ELF-1 (cell line): ENCODE data around the gene CALHM4.
A peak's percentile ranks its signal among the peaks of the same experiment; 100 is the strongest.

Source experiments
- DNase-seq: peaks from one replicate; pipeline ENCODE4 v3.0.0-alpha.2; 2016; ENCODE audit warnings: low read depth, low spot score

CALHM4 gene, protein sequence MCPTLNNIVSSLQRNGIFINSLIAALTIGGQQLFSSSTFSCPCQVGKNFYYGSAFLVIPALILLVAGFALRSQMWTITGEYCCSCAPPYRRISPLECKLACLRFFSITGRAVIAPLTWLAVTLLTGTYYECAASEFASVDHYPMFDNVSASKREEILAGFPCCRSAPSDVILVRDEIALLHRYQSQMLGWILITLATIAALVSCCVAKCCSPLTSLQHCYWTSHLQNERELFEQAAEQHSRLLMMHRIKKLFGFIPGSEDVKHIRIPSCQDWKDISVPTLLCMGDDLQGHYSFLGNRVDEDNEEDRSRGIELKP

DNA sequence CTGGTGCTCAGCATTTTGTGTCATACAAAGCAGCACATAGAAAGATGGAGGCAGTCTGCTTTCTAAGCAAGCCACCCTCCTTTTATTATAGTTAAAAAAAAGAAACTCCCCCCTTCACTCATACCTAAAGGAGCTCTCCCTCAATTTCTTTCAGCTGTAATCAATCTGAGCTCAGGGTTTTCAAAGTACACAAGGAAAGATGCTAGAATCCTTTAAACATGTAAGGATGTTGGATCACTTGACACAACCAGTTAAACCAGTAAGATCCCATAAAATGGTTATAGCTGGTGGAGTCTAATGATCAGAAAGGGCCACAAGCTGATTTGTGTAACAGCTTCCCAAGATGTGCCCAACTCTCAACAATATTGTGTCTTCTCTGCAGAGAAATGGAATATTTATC lies at the start of gene CALHM4:
Gene CALHM4, plus strand, starts transcription at position 301 of the 400 bp plus-strand sequence. Its CDS starts 43 bp downstream, at position 344.
- no peak for DNase-seq

DNA sequence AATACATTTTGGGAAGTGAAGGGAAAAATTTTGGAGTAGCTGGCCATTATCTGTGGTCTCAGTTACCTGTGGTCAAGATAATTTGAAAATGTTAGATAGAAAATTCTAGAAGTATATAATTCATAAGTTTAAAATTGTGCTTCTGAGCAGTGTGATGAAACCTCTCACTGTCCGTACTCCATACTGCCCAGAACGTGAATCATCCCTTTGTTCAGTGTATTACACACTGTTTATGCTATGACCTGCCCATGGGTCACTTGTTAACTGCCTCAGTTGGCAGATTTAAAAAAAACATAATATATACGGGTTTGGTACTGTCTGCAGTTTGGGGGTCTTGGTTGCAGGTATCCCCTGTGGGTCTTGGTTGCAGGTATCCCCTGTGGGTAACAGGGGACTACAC lies 46.2 kb upstream of the CALHM4 start:
- no peak for DNase-seq

DNA sequence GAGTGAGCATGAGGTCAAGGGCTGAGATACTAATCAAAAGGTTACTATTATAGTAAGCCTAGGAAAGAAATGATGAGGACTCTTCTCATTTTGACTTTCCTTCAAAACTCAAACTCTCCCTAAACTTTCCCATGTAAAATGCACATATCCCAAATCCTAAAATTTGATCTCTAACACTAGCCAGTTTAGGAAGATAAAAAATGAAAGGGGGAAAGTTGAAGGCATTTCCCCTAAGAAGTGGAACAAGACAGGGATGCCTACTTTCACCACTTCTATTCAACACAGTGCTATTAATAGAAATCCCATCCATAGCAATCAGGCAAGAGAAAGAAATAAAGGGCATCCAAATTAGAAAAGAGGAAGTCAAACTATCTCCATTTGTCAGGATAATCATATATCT lies 45.0 kb upstream of the CALHM4 start:
- DNase-seq = no peak

DNA sequence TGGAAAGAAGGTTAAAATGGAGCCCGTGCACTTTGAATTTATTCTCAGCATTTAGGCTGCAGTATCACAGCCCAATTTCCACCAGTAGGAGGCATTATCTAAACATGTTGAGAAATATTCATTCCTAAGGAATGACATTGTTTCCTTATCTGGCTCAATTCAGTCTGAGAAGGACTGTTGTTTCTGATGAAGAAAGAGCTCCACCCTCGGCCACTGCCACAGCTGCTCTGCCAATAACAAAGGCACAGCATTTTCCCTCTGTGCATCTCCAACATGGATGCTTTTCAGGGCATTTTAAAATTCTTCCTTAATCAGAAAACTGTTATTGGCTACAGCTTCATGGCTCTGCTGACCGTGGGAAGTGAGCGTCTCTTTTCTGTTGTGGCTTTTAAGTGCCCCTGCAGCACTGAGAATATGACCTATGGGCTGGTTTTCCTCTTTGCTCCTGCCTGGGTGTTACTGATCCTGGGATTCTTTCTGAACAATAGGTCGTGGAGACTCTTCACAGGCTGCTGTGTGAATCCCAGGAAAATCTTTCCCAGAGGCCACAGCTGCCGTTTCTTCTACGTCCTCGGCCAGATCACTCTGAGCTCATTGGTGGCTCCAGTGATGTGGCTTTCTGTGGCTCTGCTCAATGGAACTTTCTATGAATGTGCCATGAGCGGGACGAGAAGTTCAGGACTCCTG lies 42.0 kb upstream of the CALHM4 start, which contains the start of gene CALHM5:
Gene CALHM5, plus strand, starts transcription at position 216 of the 687 bp plus-strand sequence. Its CDS starts 58 bp downstream, at position 274.
- DNase-seq = peak; percentile 59

DNA sequence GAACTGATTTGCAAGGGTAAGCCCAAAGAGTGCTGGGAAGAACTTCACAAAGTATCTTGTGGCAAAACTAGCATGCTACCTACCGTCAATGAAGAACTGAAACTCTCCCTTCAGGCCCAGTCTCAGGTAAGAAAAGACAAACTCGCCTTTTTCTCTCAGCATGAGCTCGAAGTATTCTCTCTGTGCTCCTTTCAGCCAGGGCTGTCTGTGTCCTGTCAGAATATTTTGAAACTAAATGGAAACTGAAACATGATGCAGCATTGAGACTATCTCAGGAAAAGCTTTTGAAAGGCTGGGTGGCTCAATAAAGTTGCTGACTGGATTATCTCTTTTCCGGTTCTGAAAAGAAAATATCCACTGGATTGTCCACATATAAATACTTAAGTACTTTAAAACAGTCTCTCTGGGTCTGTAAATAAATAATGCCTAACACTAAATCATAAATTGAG lies 41.4 kb upstream of the CALHM4 start:
- no peak for DNase-seq

DNA sequence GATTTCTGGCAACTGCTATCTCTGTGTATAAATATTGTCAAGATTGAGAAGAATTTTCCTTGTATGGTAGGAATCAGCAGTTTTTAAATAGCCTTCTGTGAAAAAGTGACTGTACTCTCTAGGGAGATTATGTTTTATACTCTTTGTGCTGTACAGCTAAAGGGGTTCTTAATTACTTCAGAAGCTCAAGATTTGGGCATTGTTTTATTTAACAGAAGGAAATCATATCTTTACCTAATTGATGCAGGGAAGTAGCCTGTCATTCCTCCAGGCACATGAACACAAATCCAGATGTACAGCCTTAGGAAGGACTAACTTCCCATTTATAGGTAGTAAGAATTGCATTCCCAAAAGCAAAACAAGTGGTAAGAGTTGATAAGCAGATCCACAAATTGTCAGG lies 40.8 kb upstream of the CALHM4 start:
- DNase-seq = no peak

DNA sequence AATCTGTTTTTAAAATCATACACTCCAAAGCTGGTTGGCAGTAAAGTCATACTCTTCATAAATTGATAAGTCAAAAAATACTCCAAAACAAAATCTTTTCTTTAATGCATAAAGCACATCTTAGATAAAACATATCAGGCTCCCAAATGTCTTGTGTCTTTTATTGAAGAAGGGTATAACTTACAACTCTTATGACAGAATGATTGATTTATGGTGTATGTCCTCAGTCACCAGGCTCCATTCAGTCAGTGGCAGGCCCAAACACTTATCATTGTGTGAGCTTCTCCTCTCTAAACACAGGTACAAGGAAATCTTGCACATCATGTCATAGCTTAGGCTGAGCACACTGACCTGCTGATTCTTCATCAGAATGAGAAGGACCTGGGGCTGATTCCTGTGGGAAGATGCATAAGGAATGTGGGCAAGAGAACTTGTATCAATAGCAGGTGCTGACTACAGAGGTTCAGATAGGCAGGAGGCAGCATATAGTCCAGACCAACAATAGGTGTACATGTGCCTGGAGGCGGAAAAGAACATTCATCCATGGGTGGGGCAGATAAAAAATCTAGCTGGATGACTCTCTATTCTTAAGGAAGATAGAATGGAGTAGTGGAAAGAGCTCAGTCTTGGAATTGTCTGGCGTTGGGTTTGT lies 40.2 kb upstream of the CALHM4 start:
- DNase-seq = no peak

DNA sequence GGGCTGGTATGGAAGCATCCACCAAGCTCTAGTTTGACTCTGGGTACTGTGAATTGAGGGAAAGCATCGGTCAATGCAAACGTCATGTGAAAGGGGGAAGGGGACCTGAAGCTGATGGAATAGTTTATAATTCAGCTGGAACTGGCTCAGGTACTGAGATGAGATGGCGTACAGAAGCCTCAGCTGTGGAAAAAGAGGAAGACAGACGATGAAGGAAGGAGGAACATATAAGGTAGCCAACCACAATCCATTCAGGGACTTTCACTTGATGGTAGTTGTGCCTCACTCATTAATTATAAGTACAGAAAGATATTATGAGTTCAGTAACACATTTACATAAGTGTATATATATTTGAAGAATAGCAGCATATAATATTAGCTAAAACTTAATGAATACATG lies 39.4 kb upstream of the CALHM4 start:
- DNase-seq = no peak

DNA sequence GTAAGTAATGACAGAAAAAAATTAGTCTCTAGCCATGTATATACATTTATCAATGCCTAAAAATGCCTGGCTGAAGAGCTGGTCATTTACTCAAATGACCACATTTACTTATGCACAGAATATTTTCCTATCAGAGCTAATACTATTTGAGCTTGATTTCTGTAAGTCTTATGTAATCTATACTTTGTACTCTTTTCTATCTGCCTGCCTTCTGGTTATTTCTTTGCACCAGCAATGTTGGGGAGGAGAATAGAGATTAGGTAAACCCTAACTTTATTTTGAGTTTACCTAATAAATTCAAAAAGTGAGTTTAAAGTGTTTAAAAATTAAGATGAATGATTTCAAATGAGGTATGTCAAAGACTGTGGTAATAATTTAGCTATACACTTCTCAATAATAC lies 38.4 kb upstream of the CALHM4 start:
- no peak for DNase-seq

DNA sequence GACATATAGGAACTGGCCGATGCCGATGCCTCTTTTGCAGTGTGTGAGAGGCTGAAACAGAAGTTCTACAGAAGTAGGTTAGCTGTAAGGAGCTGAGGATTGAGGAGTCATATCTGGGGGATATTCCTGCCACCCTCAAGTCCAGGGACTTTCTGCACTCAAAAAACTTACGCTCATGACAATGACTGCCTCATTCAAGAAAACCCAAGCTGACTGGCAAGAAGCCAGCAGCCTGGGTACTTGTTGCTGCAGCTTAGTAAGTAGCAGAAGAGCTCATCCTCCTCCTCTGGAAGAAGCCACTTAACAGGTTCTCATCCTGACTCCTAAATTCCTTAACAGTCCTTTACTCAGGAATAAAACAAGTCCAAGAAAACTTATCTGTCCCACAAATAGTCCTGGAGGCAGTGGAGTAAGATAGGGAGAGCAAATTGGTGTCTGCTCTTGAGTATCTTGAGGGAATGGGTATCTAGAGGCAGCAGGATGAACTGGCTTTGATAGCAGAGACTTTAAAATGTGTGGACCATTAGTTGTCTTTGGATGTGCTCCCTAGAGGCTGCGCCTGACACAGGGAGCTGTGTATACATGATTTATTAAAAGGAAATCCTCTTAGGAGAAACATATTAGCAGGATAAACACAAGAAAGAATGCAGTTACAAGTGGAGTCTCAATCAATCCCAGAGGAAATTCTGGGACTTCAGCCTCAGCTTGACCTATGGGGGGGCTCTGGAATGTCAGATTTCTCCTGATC lies 34.8 kb upstream of the CALHM4 start:
- no peak for DNase-seq

DNA sequence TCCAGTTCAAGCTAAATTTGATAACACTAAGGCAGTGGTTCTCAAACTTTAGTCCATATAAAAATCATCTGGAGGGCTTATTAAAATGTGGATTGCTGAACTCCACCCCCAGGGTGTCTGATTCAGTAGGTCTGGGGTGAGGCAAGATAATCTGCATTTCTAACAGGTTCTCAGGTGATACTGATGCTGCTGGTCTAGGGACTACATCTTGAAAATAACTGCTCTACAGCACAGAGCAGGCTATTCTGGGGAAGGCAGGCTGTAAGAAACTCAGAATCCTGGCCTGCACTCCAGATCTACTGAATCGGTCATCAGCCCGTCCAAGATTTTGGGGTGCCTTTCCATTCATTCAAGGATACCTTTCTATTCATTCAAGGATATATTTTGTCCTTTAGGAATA lies 30.7 kb upstream of the CALHM4 start:
- DNase-seq = no peak

DNA sequence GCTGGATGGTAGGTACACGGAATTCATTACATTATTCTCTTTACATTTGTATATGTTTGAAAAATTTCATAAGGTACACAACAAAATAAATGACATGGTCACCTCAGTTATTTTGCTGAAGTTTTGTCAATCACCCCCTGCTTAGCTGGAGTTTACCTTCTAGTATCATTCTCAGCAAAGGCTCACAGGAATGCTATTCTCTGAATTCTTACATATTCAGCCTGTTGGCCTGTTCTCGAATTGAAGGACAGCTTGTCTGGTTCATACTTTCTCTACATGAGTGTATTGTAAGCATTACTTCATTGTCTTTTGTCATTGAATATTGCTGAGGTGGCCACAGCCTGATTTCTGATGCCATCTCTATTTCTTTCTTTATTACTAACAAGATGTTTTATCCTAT lies 29.3 kb upstream of the CALHM4 start:
- DNase-seq = no peak

DNA sequence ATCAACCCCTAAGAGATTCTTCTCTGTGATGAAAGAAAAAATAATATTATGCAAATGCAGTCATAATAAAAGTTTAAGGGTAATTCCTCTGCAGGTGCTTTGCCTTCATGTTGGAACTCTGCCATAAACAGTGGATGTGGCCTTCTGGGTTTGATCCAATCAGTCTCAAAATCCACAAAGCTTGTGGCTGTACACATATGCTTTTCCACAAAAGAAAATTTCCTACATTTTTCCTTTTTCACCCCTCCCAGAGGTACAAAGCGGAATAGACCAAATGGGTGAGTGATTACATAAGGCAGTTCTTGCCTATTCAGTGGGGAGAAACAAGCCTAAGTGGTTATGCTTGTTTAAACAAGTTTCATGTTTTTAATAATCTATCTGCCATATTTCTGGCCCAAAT lies 25.4 kb upstream of the CALHM4 start:
- no peak for DNase-seq

DNA sequence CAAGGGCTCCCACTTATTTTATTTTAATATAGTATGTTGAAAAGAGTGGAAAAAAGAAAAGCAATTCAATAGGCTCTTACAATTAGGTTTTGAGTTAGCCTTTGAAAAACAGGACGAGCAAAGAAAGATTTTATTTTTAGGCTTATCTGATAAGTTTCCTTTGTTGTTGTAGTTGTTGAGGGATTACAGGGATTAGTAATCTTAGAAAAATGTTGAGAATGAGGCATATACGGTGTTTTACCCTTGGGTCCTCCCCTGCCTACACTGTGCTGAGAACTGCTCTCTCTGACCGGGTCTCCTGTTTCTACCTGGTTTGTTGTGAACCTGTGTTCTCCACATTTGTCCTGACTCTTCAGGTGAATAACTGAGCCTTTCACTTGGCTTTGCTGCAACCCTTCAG lies 24.8 kb upstream of the CALHM4 start:
- DNase-seq = peak; percentile 18

DNA sequence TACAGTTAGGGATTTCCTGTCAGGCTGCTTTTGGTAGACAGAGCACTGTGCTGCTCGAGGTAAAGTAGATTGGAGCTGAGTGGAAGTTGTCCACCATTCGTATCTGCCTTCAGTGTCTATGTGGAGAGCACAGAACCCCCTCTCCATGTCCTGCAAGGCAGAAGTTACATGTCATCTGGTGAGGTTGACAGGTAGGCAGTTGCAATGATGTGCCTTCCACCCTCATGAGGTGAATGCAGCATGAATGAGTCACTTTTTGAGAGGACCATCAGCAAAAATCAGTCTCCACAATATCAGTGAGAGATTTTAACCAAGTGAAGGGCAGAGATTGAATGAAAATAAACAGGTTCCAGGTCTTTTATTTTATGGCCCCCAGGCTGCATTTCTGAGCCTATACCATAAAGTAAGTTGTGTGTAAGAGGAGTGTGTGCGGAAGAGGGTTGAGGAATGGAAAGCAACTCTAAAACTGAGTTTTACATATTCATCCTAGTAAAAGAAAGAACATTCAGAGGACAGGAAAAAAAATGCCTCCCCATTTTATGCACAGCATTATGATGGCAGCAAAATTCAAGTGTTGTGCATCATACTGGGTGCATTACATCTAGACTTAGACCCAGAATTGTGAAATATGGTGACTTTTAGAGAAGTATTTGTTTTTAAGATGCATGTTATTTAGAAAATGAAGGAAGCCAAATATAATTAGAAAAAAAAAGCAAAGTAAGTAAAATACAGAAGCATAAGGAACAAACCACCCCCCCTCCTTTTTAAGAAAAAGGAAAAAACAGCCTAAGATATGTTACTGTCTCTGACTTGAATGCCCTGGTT lies 23.9 kb upstream of the CALHM4 start:
- no peak for DNase-seq

DNA sequence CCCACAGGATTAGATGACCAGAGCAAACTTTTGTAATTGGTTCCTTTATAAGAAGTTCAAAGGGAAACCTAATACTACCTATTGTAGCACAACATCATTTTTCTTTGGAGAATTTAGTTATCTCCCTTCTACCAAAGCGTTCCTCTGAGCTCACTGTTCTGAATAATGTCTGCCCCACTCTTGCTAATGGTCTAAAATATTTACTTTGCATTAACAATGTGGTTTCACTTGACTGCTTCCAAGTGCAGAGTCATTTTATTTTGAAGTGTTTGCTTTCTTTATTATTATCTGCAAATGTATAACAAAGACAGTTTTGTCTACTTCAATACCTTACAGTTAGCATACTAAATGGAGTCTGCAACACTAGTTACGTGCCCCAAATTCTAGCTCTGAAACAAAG lies 23.1 kb upstream of the CALHM4 start:
- no peak for DNase-seq

DNA sequence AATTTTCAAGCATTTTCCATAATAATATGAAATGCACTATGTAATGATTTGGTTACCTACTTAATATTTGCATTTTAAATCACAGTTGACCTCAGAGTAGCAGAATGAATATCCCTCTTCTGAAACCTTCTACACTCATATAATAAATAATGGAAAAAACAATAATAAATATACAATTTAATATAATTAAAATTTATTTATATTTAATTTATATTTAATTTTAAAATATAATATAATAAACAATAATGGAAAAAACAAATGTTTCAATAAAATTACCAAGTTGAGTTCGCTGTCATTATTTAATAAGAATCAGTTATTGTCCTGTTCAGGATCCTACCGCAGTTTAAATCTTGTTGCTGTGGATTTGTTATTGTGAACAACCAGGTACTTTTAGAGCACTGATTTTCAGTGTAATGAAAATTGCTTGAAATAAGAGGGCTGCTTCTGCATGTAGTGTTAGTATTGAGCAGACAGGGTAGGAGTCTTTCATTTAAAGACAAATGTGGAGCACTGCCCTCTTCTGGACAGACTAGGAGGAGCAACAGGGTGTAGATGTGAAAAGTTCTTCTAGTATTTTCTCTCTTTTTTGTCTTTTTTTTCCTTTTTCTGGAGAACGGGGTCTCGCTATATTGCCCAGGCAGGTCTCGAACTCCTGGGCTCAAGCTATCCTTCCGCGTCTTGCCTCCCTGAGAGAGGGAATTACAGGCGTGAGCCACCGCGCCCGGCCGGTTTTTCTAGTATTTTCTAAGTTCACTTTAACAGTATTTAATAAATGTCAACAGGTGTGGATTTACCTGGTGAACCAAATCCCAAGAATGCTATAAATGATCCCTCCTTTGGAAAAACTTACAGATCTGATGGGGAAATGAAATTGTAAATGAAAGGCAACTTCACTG lies 21.6 kb upstream of the CALHM4 start:
- peak; percentile 46 for DNase-seq

DNA sequence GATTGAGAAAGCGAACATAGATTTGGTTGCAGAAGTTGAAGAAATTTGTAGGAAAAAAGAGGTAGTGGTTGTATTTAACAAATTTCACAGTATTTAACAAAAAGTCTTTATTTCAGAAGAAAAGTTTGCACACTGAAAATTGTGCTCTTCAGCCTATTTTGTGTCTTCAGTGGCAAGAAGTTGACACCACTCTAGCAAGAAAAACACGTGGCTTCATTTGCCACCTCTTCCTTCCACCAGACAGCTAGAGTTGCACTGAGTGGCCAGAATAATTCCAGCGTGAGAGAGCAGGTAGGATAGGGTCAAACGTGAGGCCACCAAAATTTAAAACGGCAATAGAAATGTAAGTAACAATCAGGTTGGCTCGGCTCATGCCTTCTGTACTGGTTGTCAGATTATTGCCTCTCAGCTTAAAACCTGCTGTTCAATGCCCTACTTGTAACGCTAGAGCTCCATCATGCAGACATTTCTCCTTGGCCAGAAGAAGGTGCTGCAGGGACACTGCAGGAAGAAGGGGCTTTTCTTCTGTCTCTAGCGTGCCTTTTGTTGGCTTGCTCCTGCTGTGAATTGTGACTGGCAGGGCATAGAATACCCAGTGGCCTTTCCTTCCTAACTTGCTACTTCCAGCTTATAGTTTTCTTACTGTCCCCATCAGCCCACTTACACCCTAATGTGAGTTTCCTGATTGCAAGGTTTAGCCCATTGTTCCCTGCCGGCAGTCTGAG lies 20.2 kb upstream of the CALHM4 start:
- peak; percentile 47 for DNase-seq

DNA sequence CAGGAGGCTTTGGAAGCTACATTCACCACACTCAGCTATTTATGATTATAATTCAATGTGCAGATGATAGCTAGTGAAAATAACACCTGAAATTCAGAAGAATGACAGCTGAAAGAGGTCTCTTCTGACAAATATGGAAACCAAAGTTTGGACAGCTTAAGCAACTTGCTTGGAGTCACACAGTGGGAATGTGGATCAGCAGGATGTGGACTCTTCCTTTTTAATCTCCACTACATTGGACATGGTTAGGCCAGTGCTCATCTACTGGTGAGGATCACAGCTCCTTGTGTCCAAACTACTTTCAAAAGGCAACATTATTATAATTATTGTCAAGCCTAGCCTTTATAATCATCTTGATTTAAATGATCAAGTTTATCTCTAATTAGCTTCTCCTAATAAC lies 18.4 kb upstream of the CALHM4 start:
- no peak for DNase-seq
